GM04503 (cell line): Measurements from ENCODE around the gene CAMTA1.

Experiments used
- DNase-seq: peaks from one replicate; pipeline ENCODE4 v3.0.0-alpha.2; 2012; ENCODE audit warnings: low read depth

Gene CAMTA1

GRCh38 chr1:7558921-7559869, 773.9 kb downstream of the CAMTA1 start:
- no peak for DNase-seq

- no peak for DNase-seq
These were observed 774.9 kb downstream of the CAMTA1 start for GRCh38 chr1:7560128-7560527.

GRCh38 chr1:7560601-7561181, 775.4 kb downstream of the CAMTA1 start:
- DNase-seq = no peak

- no peak for DNase-seq
These were observed 776.2 kb downstream of the CAMTA1 start for GRCh38 chr1:7561331-7561921.

- DNase-seq = no peak
These were observed 776.9 kb downstream of the CAMTA1 start for GRCh38 chr1:7561936-7562728.

- no peak for DNase-seq
These were observed 777.7 kb downstream of the CAMTA1 start for GRCh38 chr1:7562729-7563605.

GRCh38 chr1:7564137-7564536, 778.9 kb downstream of the CAMTA1 start:
- DNase-seq = no peak

GRCh38 chr1:7565099-7565750, 780.0 kb downstream of the CAMTA1 start:
- DNase-seq = no peak

GRCh38 chr1:7566417-7567375, 781.4 kb downstream of the CAMTA1 start:
- DNase-seq = no peak

GRCh38 chr1:7567376-7567775, 782.1 kb downstream of the CAMTA1 start:
- DNase-seq = no peak

GRCh38 chr1:7568053-7568452, 782.8 kb downstream of the CAMTA1 start:
- no peak for DNase-seq

GRCh38 chr1:7568901-7569524, 783.8 kb downstream of the CAMTA1 start:
- DNase-seq = no peak

- DNase-seq = no peak
These were observed 785.1 kb downstream of the CAMTA1 start for GRCh38 chr1:7570311-7570710.

- DNase-seq = no peak
These were observed 787.4 kb downstream of the CAMTA1 start for GRCh38 chr1:7572654-7573152.

GRCh38 chr1:7573481-7573880, 788.2 kb downstream of the CAMTA1 start:
- DNase-seq = no peak

GRCh38 chr1:7574121-7575040, 789.1 kb downstream of the CAMTA1 start:
- DNase-seq = no peak

GRCh38 chr1:7575041-7575400, 789.8 kb downstream of the CAMTA1 start:
- no peak for DNase-seq
